H9 (cell line): ENCODE data around the gene CLEC2L. TPM values are rescaled to one million over a fixed set of nuclear protein-coding genes. Genes with fewer than 3 reads are reported as not detected.

Experiments
- DNase-seq: peaks from one replicate; pipeline ENCODE4 v3.0.0-alpha.2; 2017
- H2AFZ ChIP-seq: one replicate; pipeline ENCODE4 v1.6.1; 2013; ENCODE audit warnings: mild to moderate bottlenecking, low read length, control low read depth, moderate library complexity
- H2AK5ac ChIP-seq: 2 replicates; pipeline ENCODE4 v1.6.1; 2013; ENCODE audit warnings: low read length, control low read depth, mixed read lengths; ENCODE audit not compliant: insufficient read length
- H2BK120ac ChIP-seq: one replicate; pipeline ENCODE4 v1.6.1; 2013; ENCODE audit warnings: low read depth, mild to moderate bottlenecking, low read length, control low read depth, inconsistent platforms; ENCODE audit not compliant: poor library complexity, severe bottlenecking
- H2BK12ac ChIP-seq: 2 replicates; pipeline ENCODE4 v1.6.1; 2013; ENCODE audit warnings: low read length, control low read depth, mixed read lengths, low read depth; ENCODE audit not compliant: insufficient read length
- H2BK15ac ChIP-seq: 2 replicates; pipeline ENCODE4 v1.6.1; 2013; ENCODE audit warnings: low read depth, low read length, control low read depth
- H2BK20ac ChIP-seq: one replicate; pipeline ENCODE4 v1.6.1; 2013; ENCODE audit warnings: low read depth, mild to moderate bottlenecking, low read length, control low read depth, inconsistent platforms; ENCODE audit not compliant: poor library complexity, severe bottlenecking
- H2BK5ac ChIP-seq: 2 replicates; pipeline ENCODE4 v1.6.1; 2013; ENCODE audit warnings: low read length, control low read depth, mixed read lengths; ENCODE audit not compliant: insufficient read length
- H3K14ac ChIP-seq: 2 replicates; pipeline ENCODE4 v1.6.1; 2013; ENCODE audit warnings: low read length, control low read depth; ENCODE audit not compliant: insufficient read depth
- H3K18ac ChIP-seq: 2 replicates; pipeline ENCODE4 v1.6.1; 2013; ENCODE audit warnings: low read depth, mild to moderate bottlenecking, mixed read lengths, low read length, control low read depth; ENCODE audit not compliant: insufficient read length
- H3K23ac ChIP-seq: 2 replicates; pipeline ENCODE4 v1.6.1; 2013; ENCODE audit warnings: low read length, control low read depth, mixed read lengths, low read depth; ENCODE audit not compliant: insufficient read length
- H3K23me2 ChIP-seq: 2 replicates; pipeline ENCODE4 v1.6.1; 2013; ENCODE audit warnings: low read depth, mild to moderate bottlenecking, mixed read lengths, low read length, control low read depth; ENCODE audit not compliant: insufficient read length, poor library complexity, severe bottlenecking
- H3K27ac ChIP-seq: 2 replicates; pipeline ENCODE4 v1.5.1; 2013; ENCODE audit warnings: low read length, control low read depth, mixed read lengths, low read depth; ENCODE audit not compliant: insufficient read length
- H3K27me3 ChIP-seq: 2 replicates; pipeline ENCODE4 v1.6.1; 2013; ENCODE audit warnings: low read length, control low read depth, inconsistent platforms; ENCODE audit not compliant: insufficient read depth
- H3K4ac ChIP-seq: 2 replicates; pipeline ENCODE4 v1.6.1; 2013; ENCODE audit warnings: low read depth, mild to moderate bottlenecking, control low read depth, inconsistent platforms, low read length, moderate library complexity
- H3K4me1 ChIP-seq: 2 replicates; pipeline ENCODE4 v1.6.1; 2013; ENCODE audit warnings: low read length, control low read depth, inconsistent platforms; ENCODE audit not compliant: insufficient read depth
- H3K4me2 ChIP-seq: 2 replicates; pipeline ENCODE4 v1.6.1; 2013; ENCODE audit warnings: low read length, control low read depth, mixed read lengths; ENCODE audit not compliant: insufficient read length, insufficient read depth
- H3K56ac ChIP-seq: 2 replicates; pipeline ENCODE4 v1.6.1; 2013; ENCODE audit warnings: low read depth, mild to moderate bottlenecking, mixed read lengths, low read length, control low read depth; ENCODE audit not compliant: insufficient read length
- H3K79me1 ChIP-seq: 2 replicates; pipeline ENCODE4 v1.6.1; 2013; ENCODE audit warnings: low read depth, mild to moderate bottlenecking, moderate library complexity, low read length, control low read depth, inconsistent platforms; ENCODE audit not compliant: insufficient read depth, poor library complexity, severe bottlenecking
- H3K79me2 ChIP-seq: 2 replicates; pipeline ENCODE4 v1.6.1; 2013; ENCODE audit warnings: low read length, control low read depth, inconsistent platforms; ENCODE audit not compliant: insufficient read depth
- H3K9ac ChIP-seq: 2 replicates; pipeline ENCODE4 v1.6.1; 2013; ENCODE audit warnings: low read length, control low read depth, mixed read lengths; ENCODE audit not compliant: insufficient read length; ENCODE audit errors: extremely low read depth
- H3K9me3 ChIP-seq: one replicate; pipeline ENCODE4 v1.6.1; 2013; ENCODE audit warnings: low read depth, low read length, inconsistent platforms; ENCODE audit not compliant: control insufficient read depth
- H3T11ph ChIP-seq: one replicate; pipeline ENCODE4 v1.6.1; 2013; ENCODE audit warnings: mild to moderate bottlenecking, low read length, control low read depth, inconsistent platforms
- H4K20me1 ChIP-seq: one replicate; pipeline ENCODE4 v1.6.1; 2013; ENCODE audit not compliant: control insufficient read depth, insufficient read length, insufficient read depth
- H4K5ac ChIP-seq: 2 replicates; pipeline ENCODE4 v1.6.1; 2013; ENCODE audit warnings: low read depth, mild to moderate bottlenecking, mixed read lengths, low read length, control low read depth; ENCODE audit not compliant: insufficient read length
- H4K8ac ChIP-seq: replicated peaks from 2 replicates; pipeline ENCODE4 v1.6.1; 2013; ENCODE audit warnings: low read length, control low read depth, mixed read lengths, low read depth; ENCODE audit not compliant: insufficient read length
- H4K91ac ChIP-seq: 2 replicates; pipeline ENCODE4 v1.6.1; 2013; ENCODE audit warnings: low read depth, mild to moderate bottlenecking, moderate library complexity, mixed read lengths, low read length, control low read depth; ENCODE audit not compliant: insufficient read length
- H3K27ac Mint-ChIP-seq, 3 experiments: 2 replicates in 2 of 3; 3 replicates in 1 of 3; pipeline ENCODE4 v1.8.0; 2020 to 2021; ENCODE audit warnings: mixed read lengths in 3 of 3, mild to moderate bottlenecking in 1 of 3, moderate library complexity in 1 of 3
- H3K27me3 Mint-ChIP-seq: 2 replicates; pipeline ENCODE4 v1.8.0; 2021; ENCODE audit warnings: low read depth, mild to moderate bottlenecking, moderate library complexity, mixed read lengths
- H3K36me3 Mint-ChIP-seq, 3 experiments: 2 replicates in 2 of 3; 3 replicates in 1 of 3; pipeline ENCODE4 v1.8.0; 2020 to 2021; ENCODE audit warnings: low read depth in 3 of 3, mixed read lengths in 3 of 3; ENCODE audit not compliant: insufficient read depth in 1 of 3
- H3K4me1 Mint-ChIP-seq, 2 experiments: 2 replicates each; pipeline ENCODE4 v1.8.0; 2020; ENCODE audit warnings: mixed read lengths in 2 of 2
- H3K4me3 Mint-ChIP-seq, 2 experiments: 2 replicates in 1 of 2; 3 replicates in 1 of 2; pipeline ENCODE4 v1.8.0; 2020 to 2021; ENCODE audit warnings: mild to moderate bottlenecking in 2 of 2, mixed read lengths in 2 of 2, moderate library complexity in 1 of 2
- H3K9me3 Mint-ChIP-seq, 2 experiments: 2 replicates in 1 of 2; 3 replicates in 1 of 2; pipeline ENCODE4 v1.8.0; 2020; ENCODE audit warnings: mild to moderate bottlenecking in 2 of 2, mixed read lengths in 2 of 2, moderate library complexity in 1 of 2
- WGBS: extraction: QIAGEN DNeasy Blood & Tissue Kit; methylation state at CpG from one replicate; pipeline ENCODE4 v1.1.7; 2013; ENCODE audit warnings: missing lambda C conversion rate, low lambda C conversion rate, mixed read lengths; ENCODE audit not compliant: insufficient read length; ENCODE audit errors: extremely low coverage; 5-methylcytosine and 5-hydroxymethylcytosine counted together
- total RNA-seq: library from RNA; stranded (reverse); gene quantifications from 2 replicates; pipeline ENCODE4 v1.2.1, GENCODE V29; 2021
- TF ChIP-seq, protein P1 (sequence below): fragments of 200-600 bp; sonication (generic); conservative IDR thresholded peaks from 3 replicates; pipeline ENCODE4 v1.8.0; 2021; ENCODE audit warnings: antibody characterized with exemption, mild to moderate bottlenecking

CLEC2L gene
- total RNA-seq, 1 experiment from 2014 or later: 0.74 TPM

DNA sequence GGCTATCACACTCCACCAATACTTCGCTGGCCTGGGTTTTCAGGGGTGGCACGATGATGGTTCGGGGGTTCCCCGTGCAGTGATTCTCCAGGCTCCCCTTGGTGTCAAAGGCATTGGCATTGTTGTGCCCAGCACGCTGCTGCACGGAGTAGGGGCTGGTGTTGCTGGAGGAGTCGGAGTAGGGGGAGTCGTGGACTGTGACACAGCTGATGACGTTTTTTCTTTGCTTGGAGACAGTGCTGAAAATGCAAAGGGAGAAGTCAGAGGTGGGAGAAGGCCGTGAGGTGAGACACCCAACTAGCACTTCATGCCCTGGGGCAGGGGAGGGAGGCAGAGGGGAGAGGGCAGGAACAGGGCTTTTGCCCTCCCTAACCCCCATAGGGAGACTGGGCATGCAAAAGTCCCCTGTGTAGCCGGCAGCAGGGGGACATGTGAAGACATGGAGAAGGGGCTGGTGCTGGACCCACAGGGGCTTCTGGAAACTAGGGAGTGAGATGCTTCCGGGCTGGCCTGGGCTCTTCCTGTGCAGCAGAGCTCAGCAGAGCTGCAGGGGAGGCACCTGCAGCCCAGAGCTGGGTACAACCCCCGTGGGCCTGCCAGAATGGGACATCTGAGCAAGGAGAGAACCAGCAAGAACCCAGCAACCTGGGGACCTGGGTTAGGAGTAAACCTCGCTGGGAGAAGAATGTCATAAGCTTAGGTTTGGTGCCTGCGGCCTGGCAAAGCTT is 60.5 kb downstream of the CLEC2L start:
- DNase-seq: no peak
- no peak overlapping the region for H3K23ac ChIP-seq
- H2BK5ac ChIP-seq: no peak overlapping the region
- H2BK20ac ChIP-seq: no peak overlapping the region
- H3K4me3 Mint-ChIP-seq: no peak overlapping the region
- peaks cover 0 to 7% (median 6%) of the 10 kb centered on the region in 3 experiments; a peak in 6 of 7 replicates for H3K36me3 Mint-ChIP-seq
- peak overlapping the region; percentile 60 to 90 (median 89); a peak in 6 of 7 replicates for H3K27ac Mint-ChIP-seq
- no peak overlapping the region for H3K27ac ChIP-seq
- H3K4me1 Mint-ChIP-seq: peaks cover 3 to 10% of the 10 kb centered on the region in 2 experiments
- no peaks in the 10 kb centered on the region for H4K20me1 ChIP-seq
- H3K79me2 ChIP-seq: no peaks in the 10 kb centered on the region
- no peak overlapping the region for H2AK5ac ChIP-seq
- H3T11ph ChIP-seq: no peak overlapping the region
- no peak overlapping the region for H3K18ac ChIP-seq
- H3K56ac ChIP-seq: no peak overlapping the region
- no peak overlapping the region for H3K14ac ChIP-seq
- H3K9me3 Mint-ChIP-seq: no peaks in the 10 kb centered on the region
- no peak overlapping the region for H2BK120ac ChIP-seq
- no peak overlapping the region for H2BK12ac ChIP-seq
- WGBS: no CpG with 5 or more reads among the region's 15 CpGs
- H3K9ac ChIP-seq: no peak overlapping the region
- H3K79me1 ChIP-seq: no peaks in the 10 kb centered on the region
- no peaks in the 10 kb centered on the region for H3K27me3 ChIP-seq
- H4K8ac ChIP-seq: no peak overlapping the region
- H3K27me3 Mint-ChIP-seq: no peaks in the 10 kb centered on the region
- no peak overlapping the region for H2BK15ac ChIP-seq
- H3K23me2 ChIP-seq: no peaks in the 10 kb centered on the region
- no peak overlapping the region for H4K5ac ChIP-seq
- H2AFZ ChIP-seq: no peak overlapping the region
- H3K4ac ChIP-seq: no peak overlapping the region
- H3K9me3 ChIP-seq: no peaks in the 10 kb centered on the region
- H3K4me1 ChIP-seq: no peaks in the 10 kb centered on the region
- TF ChIP-seq, protein P1, sequence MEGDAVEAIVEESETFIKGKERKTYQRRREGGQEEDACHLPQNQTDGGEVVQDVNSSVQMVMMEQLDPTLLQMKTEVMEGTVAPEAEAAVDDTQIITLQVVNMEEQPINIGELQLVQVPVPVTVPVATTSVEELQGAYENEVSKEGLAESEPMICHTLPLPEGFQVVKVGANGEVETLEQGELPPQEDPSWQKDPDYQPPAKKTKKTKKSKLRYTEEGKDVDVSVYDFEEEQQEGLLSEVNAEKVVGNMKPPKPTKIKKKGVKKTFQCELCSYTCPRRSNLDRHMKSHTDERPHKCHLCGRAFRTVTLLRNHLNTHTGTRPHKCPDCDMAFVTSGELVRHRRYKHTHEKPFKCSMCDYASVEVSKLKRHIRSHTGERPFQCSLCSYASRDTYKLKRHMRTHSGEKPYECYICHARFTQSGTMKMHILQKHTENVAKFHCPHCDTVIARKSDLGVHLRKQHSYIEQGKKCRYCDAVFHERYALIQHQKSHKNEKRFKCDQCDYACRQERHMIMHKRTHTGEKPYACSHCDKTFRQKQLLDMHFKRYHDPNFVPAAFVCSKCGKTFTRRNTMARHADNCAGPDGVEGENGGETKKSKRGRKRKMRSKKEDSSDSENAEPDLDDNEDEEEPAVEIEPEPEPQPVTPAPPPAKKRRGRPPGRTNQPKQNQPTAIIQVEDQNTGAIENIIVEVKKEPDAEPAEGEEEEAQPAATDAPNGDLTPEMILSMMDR: no peak
- no peak overlapping the region for H3K4me2 ChIP-seq
- H4K91ac ChIP-seq: no peak overlapping the region
